ENCODE results near the gene TNIK. TPM values are rescaled to one million over a fixed set of nuclear protein-coding genes. Genes with fewer than 3 reads are reported as not detected.
"Not testable (repeated sequence)": the region's sequence is repeated elsewhere in the genome, so short reads cannot be mapped to it uniquely, and the experiment has no call there.

The TNIK gene
- total RNA-seq, 3 donors from 2014 or later, result 7.4 to 17.6 (median 10.2) TPM

DNA sequence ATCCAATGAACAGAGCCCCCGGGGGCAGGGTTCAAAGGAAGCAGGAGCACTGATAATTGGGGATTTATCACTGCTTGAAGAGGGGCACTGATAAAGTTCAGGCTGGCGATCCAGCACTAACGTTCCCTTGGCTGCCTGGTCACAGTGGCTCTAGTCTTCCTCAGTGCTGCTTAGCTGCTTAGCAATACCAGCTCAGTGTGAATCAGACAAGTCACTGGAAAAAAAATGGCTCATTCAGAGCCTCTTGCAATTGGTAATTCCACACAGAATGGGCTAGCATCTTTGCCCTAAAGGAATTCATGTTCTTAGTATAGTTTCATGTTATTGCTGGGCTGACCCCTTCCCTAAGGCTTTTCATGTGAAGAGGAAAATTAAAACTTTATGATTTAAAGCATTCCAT lies 338.0 kb downstream of the TNIK start:
- no peak overlapping the region for H3K4me3 ChIP-seq
- H3K36me3 ChIP-seq, result no peaks in the 10 kb centered on the region
- H3K27me3 ChIP-seq, result no peaks in the 10 kb centered on the region
- intact Hi-C loops (cut with DNase I; ENCODE audit: low total_unique reads), result no loop called here
- DNase-seq (ENCODE audit: low spot score in 2 of 2), result no peak
- TF ChIP-seq POLR2A (IDR thresholded peaks at IDR 0.05), result no peak
- TF ChIP-seq, protein P1, sequence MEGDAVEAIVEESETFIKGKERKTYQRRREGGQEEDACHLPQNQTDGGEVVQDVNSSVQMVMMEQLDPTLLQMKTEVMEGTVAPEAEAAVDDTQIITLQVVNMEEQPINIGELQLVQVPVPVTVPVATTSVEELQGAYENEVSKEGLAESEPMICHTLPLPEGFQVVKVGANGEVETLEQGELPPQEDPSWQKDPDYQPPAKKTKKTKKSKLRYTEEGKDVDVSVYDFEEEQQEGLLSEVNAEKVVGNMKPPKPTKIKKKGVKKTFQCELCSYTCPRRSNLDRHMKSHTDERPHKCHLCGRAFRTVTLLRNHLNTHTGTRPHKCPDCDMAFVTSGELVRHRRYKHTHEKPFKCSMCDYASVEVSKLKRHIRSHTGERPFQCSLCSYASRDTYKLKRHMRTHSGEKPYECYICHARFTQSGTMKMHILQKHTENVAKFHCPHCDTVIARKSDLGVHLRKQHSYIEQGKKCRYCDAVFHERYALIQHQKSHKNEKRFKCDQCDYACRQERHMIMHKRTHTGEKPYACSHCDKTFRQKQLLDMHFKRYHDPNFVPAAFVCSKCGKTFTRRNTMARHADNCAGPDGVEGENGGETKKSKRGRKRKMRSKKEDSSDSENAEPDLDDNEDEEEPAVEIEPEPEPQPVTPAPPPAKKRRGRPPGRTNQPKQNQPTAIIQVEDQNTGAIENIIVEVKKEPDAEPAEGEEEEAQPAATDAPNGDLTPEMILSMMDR (IDR thresholded peaks at IDR 0.05), result no peak
- no peak for TF ChIP-seq POLR2AphosphoS5 (IDR thresholded peaks at IDR 0.05)
- H3K9me3 ChIP-seq, result no peaks in the 10 kb centered on the region
- no peaks in the 10 kb centered on the region for H3K4me1 ChIP-seq
- H3K27ac ChIP-seq, result no peak overlapping the region

DNA sequence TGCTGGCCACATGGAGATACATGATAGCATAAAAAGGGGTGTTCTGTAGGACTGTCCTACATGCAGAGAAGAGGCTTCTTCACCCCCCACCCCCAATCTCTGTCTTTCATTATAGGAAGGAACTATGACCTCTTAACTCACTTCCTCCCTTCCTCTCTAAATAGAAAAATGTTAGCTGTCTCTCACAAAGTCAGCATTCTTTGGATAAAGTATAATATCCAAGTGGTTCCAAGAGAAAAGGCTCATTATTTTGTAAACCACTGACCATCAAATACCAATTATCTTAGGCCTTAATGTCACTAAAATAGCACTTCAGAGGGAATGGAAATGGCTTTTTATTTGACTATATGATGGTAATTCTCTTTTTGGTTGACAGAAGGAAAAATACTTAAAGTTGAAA lies 338.4 kb downstream of the TNIK start:
- intact Hi-C loops (cut with DNase I; ENCODE audit: low total_unique reads), result no loop called here
- no peak overlapping the region for H3K27ac ChIP-seq
- DNase-seq (ENCODE audit: low spot score in 2 of 2), result no peak
- no peaks in the 10 kb centered on the region for H3K27me3 ChIP-seq
- peaks cover 0 to 3% of the 10 kb centered on the region in 2 donors for H3K4me1 ChIP-seq
- H3K4me3 ChIP-seq, result no peak overlapping the region
- TF ChIP-seq POLR2A (IDR thresholded peaks at IDR 0.05) (no peak), POLR2AphosphoS5 (IDR thresholded peaks at IDR 0.05) (no peak)
- TF ChIP-seq, protein P1 (IDR thresholded peaks at IDR 0.05), result no peak
- H3K9me3 ChIP-seq, result no peaks in the 10 kb centered on the region
- H3K36me3 ChIP-seq, result no peaks in the 10 kb centered on the region

DNA sequence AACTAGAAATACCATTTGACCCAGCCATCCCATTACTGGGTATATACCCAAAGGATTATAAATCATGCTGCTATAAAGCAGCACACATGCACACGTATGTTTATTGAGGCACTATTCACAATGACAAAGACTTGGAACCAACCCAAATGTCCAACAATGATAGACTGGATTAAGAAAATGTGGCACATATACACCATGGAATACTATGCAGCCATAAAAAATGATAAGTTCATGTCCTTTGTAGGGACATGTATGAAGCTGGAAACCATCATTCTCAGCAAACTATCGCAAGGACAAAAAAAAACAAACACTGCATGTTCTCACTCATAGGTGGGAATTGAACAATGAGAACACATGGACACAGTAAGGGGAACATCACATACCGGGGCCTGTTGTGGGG lies 340.8 kb downstream of the TNIK start:
- H3K27me3 ChIP-seq; intact Hi-C loops (cut with DNase I; ENCODE audit: low total_unique reads); H3K9me3 ChIP-seq: not testable (repeated sequence)

DNA sequence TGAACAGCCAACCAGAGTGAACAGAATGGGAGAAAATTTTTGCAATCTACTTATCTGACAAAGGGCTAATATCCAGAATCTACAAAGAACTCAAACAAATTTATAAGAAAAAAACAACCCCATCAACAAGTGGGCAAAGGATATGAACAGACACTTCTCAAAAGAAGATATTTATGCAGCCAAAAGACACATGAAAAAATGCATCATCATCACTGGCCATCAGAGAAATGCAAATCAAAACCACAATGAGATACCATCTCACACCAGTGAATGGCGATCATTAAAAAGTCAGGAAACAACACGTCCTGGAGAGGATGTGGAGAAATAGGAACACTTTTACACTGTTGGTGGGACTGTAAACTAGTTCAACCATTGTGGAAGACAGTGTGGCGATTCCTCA lies 341.2 kb downstream of the TNIK start:
- H3K27me3 ChIP-seq; H3K36me3 ChIP-seq; H3K9me3 ChIP-seq; H3K4me1 ChIP-seq; H3K27ac ChIP-seq; intact Hi-C loops (cut with DNase I; ENCODE audit: low total_unique reads); H3K4me3 ChIP-seq; DNase-seq (ENCODE audit: low spot score in 2 of 2): not testable (repeated sequence)

More for the DNA sequence above, 340.8 kb downstream of the TNIK start:
- H3K4me3 ChIP-seq; DNase-seq (ENCODE audit: low spot score in 2 of 2); H3K4me1 ChIP-seq; H3K36me3 ChIP-seq; H3K27ac ChIP-seq: not testable (repeated sequence)

DNA sequence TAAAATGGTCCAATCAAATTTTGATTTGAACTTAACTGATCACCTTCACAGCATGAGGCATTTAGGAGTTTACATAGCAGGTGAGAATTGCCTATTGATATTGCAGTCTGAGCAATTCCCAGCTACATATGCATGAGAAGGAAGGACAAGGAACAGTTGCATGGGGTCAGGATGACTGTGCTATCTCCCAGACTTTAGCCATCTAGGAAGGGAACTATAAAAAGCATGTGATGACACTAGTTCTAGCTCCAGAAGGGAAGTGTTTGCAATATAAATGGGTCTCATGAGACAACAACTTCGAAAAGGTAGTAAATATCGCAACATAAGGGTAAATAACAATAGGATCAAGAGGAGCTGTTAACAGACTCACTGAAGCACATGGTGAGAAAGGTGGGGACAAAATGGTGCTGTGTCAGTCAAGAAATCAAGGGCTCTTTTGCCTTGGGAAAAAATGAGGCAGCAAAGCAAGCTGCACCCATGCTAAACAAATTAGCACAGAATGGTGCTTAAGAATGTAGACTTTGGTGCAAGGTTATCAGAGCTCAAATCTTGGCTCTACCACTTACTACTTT lies 343.3 kb downstream of the TNIK start:
- no peak for DNase-seq (ENCODE audit: low spot score in 2 of 2)
- Histone ChIP-seq H3K4me1 (peaks cover 0 to 5% of the 10 kb centered on the region in 2 donors), H3K4me3 (no peak overlapping the region), H3K36me3 (no peaks in the 10 kb centered on the region), H3K27ac (no peak overlapping the region), H3K27me3 (no peaks in the 10 kb centered on the region), H3K9me3 (no peaks in the 10 kb centered on the region)
- no peak for TF ChIP-seq POLR2AphosphoS5 (IDR thresholded peaks at IDR 0.05)
- TF ChIP-seq, protein P1 (IDR thresholded peaks at IDR 0.05), result no peak
- TF ChIP-seq POLR2A (IDR thresholded peaks at IDR 0.05), result no peak
- intact Hi-C loops (cut with DNase I; ENCODE audit: low total_unique reads), result no loop called here

DNA sequence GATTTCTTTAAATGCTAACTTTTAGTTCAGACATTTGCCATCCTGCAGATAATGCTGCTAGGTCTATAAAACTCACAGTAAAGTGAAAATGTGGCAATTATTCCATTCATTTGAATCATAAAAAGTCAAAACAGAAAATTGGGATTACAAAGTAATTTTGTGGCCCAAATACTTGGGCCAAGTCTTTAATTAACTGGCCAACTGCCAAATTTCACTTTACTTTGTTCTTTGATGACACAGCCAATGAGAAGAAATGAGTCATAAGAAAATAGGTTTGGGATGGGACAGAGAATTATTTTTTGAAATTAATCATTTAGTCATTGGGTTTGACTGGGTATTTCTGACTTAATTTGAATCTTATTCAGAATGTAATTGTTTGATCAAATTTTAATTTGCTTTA lies 343.8 kb downstream of the TNIK start:
- Histone ChIP-seq H3K4me3 (no peak overlapping the region), H3K27me3 (no peaks in the 10 kb centered on the region), H3K4me1 (peaks cover 0 to 5% of the 10 kb centered on the region in 2 donors), H3K36me3 (no peaks in the 10 kb centered on the region), H3K27ac (peak overlapping the region in 1 of 2 donors; percentile 32), H3K9me3 (no peaks in the 10 kb centered on the region)
- intact Hi-C loops (cut with DNase I; ENCODE audit: low total_unique reads), result no loop called here
- no peak for TF ChIP-seq POLR2A (IDR thresholded peaks at IDR 0.05)
- no peak for TF ChIP-seq POLR2AphosphoS5 (IDR thresholded peaks at IDR 0.05)
- TF ChIP-seq, protein P1 (IDR thresholded peaks at IDR 0.05), result no peak
- no peak for DNase-seq (ENCODE audit: low spot score in 2 of 2)

Data from breast epithelium (tissue), 4 donors.